ENCODE results near the gene CES3.
"Not testable (repeated sequence)": the region's sequence is repeated elsewhere in the genome, so short reads cannot be mapped to it uniquely, and the experiment has no call there.

The CES3 gene

GRCh38 chr16:66986559-66986958 is 25.5 kb downstream of the CES3 start:
- DNase-seq (ENCODE audit: low spot score), result no peak
- no peak for TF ChIP-seq CTCF (IDR thresholded peaks at IDR 0.05; ENCODE audit: borderline replicate concordance, control extremely low read depth, extremely low read depth, insufficient read depth, missing control alignments)
- in situ Hi-C loops (cut with MboI; ENCODE audit: low sequenced_read_pairs, unreplicated experiment), result no loop called here

GRCh38 chr16:66988197-66988788 is 27.2 kb downstream of the CES3 start, which contains the start of gene CES4A:
CES4A (plus strand) TSS chr16:66988589; CDS start chr16:66988773, 184 bp downstream.
- DNase-seq (ENCODE audit: low spot score), result no peak
- TF ChIP-seq CTCF (IDR thresholded peaks at IDR 0.05; ENCODE audit: borderline replicate concordance, control extremely low read depth, extremely low read depth, insufficient read depth, missing control alignments), result no peak
- in situ Hi-C loops (cut with MboI; ENCODE audit: low sequenced_read_pairs, unreplicated experiment), result no loop called here

DNA sequence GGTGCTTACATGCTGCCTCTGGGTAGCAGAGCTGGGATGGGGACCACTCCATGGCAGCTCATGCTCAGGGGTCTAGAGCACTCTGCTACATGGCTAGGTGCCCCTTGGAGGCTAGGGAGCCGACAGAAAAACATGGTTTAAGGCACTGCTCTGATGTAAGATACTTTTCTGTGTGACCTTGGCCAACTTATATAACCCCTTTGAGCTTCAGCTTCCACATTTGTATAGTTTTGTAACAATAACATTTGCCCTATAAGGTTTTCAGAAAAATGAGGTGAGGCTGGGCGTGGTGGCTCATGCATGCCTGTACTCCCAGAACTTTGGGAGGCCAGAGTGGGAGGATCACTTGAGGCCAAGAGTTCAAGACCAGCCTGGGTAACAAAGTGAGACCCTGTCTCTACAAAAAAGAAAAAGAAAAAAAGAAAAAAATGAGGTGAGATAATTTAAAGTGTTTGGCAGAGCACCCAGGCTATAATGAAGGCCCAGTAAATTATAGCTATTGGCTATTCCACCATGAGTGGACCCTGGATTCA is 30.5 kb downstream of the CES3 start:
- no peak for TF ChIP-seq CTCF (IDR thresholded peaks at IDR 0.05; ENCODE audit: borderline replicate concordance, control extremely low read depth, extremely low read depth, insufficient read depth, missing control alignments)
- no peak for DNase-seq (ENCODE audit: low spot score)
- in situ Hi-C loops (cut with MboI; ENCODE audit: low sequenced_read_pairs, unreplicated experiment), result no loop called here

DNA sequence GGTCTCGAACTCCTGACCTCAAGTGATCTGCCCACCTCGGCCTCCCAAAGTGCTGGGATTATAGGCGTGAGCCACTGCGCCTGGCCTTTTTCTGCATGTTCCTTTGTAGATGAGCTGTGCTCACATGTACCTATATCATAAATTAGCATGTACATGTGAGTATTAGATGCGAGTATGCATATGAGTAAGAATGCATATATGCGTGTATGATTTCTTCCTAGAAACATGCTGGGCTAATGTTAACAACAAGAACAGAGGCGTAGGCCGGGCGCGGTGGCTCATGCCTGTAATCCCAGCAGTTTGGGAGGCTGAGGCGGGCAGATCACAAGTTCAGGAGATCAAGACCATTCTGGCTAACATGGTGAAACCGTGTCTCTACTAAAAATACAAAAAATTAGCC is 32.5 kb downstream of the CES3 start:
- in situ Hi-C loops (cut with MboI; ENCODE audit: low sequenced_read_pairs, unreplicated experiment); DNase-seq (ENCODE audit: low spot score): not testable (repeated sequence)

DNA sequence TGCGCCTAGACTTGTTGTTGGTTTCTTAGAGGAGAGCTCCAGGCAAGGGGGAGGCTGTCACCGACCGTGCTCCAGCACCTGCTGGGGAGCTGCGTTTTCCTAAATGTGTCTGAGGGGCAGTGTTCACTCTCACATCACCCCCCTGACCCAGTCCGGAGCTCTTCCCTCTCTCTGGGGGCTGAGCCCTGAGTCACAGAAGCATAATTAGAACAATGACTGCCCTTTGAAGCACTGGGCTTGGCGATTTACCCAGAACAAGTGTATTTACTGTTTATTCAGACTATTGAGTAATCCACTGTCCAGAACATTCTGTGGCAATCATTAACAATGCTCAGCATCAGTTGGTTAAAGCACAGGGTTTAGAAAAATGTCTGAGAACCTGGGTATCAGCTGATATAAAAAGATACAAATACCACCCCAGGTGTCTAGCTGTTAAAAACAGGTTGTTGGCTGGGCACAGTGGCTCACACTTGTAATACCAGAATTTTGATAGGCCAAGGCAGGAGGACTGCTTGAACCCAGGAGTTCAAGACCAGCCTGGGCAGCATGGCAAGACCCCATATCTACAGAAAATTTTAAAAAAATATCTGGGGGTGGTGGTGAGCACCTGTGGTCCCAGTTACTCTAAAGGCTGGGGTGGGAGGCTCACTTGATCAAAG is 35.4 kb downstream of the CES3 start:
- in situ Hi-C loops (cut with MboI; ENCODE audit: low sequenced_read_pairs, unreplicated experiment), result no loop called here
- TF ChIP-seq CTCF (IDR thresholded peaks at IDR 0.05; ENCODE audit: borderline replicate concordance, control extremely low read depth, extremely low read depth, insufficient read depth, missing control alignments), result no peak
- no peak for DNase-seq (ENCODE audit: low spot score)

GRCh38 chr16:66996983-66997358 is 35.9 kb downstream of the CES3 start:
- TF ChIP-seq CTCF (IDR thresholded peaks at IDR 0.05; ENCODE audit: borderline replicate concordance, control extremely low read depth, extremely low read depth, insufficient read depth, missing control alignments), result no peak
- in situ Hi-C loops (cut with MboI; ENCODE audit: low sequenced_read_pairs, unreplicated experiment), result no loop called here

More at GRCh38 chr16:66996983-66997358, 35.9 kb downstream of the CES3 start:
- DNase-seq (ENCODE audit: low spot score), result no peak
